ENCODE data around the gene LRFN5.
"Not testable (repeated sequence)": the region's sequence is repeated elsewhere in the genome, so short reads cannot be mapped to it uniquely, and the experiment has no call there.

Gene LRFN5

GRCh38 chr14:41636492-41637392, 30.1 kb downstream of the LRFN5 start:
- no peak for DNase-seq

GRCh38 chr14:41641690-41642089, 35.0 kb downstream of the LRFN5 start:
- DNase-seq, result no peak

- DNase-seq, result no peak
Observed at GRCh38 chr14:41642367-41642766, 35.7 kb downstream of the LRFN5 start.

- DNase-seq, result no peak
Observed at GRCh38 chr14:41642789-41643188, 36.1 kb downstream of the LRFN5 start.

- no peak for DNase-seq
Observed at GRCh38 chr14:41644606-41645005, 37.9 kb downstream of the LRFN5 start.

GRCh38 chr14:41650802-41651201, 44.1 kb downstream of the LRFN5 start:
- DNase-seq, result no peak

GRCh38 chr14:41654196-41654595, 47.5 kb downstream of the LRFN5 start:
- no peak for DNase-seq

- DNase-seq, result no peak
Observed at GRCh38 chr14:41662780-41663472, 56.2 kb downstream of the LRFN5 start.

- DNase-seq, result no peak
Observed at GRCh38 chr14:41663473-41663850, 56.8 kb downstream of the LRFN5 start.

- no peak for DNase-seq
Observed at GRCh38 chr14:41666301-41666700, 59.6 kb downstream of the LRFN5 start.

GRCh38 chr14:41668356-41668755, 61.7 kb downstream of the LRFN5 start:
- DNase-seq, result no peak

- DNase-seq, result peak in 1 of 5 donors; percentile 3
Observed at GRCh38 chr14:41673601-41674000, 66.9 kb downstream of the LRFN5 start.

GRCh38 chr14:41674511-41674971, 67.9 kb downstream of the LRFN5 start:
- not testable (repeated sequence) for DNase-seq

- DNase-seq, result no peak
Observed at GRCh38 chr14:41699486-41699885, 92.8 kb downstream of the LRFN5 start.

GRCh38 chr14:41718477-41719166, 111.9 kb downstream of the LRFN5 start:
- DNase-seq, result no peak

- DNase-seq, result no peak
Observed at GRCh38 chr14:41739203-41739602, 132.5 kb downstream of the LRFN5 start.

- no peak for DNase-seq
Observed at GRCh38 chr14:41743140-41743539, 136.5 kb downstream of the LRFN5 start.

- peak in 2 of 5 donors; percentile 6 to 23 for DNase-seq
Observed at GRCh38 chr14:41749429-41749828, 142.8 kb downstream of the LRFN5 start.

GRCh38 chr14:41750575-41750974, 143.9 kb downstream of the LRFN5 start:
- not testable (repeated sequence) for DNase-seq

GRCh38 chr14:41758011-41758665, 151.5 kb downstream of the LRFN5 start:
- DNase-seq, result no peak

GRCh38 chr14:41761204-41761603, 154.5 kb downstream of the LRFN5 start:
- DNase-seq, result no peak

GRCh38 chr14:41766772-41767171, 160.1 kb downstream of the LRFN5 start:
- DNase-seq, result no peak
